Activated CD4-positive, alpha-beta T cell treated with anti-CD3 and anti-CD28 coated beads, Interleukin-2, amount 50 U/mL, for 4 hours (primary cell): Measurements from ENCODE around the gene NES.
"Not testable (repeated sequence)": the region's sequence is repeated elsewhere in the genome, so short reads cannot be mapped to it uniquely, and the experiment has no call there.

Experiments
- DNase-seq, 2 experiments: peaks; one replicate each; pipeline ENCODE4 v3.0.0-alpha.2; 2020

NES gene

DNA sequence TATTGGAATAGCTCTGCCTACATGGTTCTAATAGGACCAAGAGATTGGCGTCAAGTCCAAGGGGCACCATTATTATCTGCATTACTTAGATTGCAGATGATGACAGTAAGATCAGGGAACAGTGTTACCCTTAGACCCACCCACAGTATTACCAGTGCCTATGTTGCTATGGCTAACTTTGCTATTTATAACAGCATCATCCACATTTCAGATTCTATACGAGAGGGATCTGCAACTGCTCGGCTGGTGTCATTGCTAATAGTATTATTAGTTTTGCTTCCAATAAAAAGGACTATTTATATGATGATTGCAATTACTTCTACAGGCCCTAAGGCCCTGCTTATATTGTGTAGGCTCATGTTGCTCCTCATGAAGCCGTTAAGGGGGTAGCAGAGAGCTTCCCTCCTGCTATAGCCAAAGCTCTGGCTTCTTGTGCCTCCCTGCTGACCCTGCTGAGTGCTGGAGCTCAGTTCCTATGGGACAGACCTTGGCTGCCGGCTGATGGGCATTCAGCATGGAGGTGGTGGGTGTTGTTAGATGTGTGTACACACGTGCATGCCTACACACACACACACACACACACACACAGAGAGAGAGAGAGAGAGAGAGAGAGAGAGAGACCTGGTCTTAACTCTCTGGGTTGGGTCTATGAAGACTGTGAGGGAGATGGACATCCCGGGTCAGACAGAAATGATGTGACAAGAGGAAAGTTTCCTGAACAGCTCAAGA lies 34.0 kb downstream of the NES start:
- DNase-seq = no peak

DNA sequence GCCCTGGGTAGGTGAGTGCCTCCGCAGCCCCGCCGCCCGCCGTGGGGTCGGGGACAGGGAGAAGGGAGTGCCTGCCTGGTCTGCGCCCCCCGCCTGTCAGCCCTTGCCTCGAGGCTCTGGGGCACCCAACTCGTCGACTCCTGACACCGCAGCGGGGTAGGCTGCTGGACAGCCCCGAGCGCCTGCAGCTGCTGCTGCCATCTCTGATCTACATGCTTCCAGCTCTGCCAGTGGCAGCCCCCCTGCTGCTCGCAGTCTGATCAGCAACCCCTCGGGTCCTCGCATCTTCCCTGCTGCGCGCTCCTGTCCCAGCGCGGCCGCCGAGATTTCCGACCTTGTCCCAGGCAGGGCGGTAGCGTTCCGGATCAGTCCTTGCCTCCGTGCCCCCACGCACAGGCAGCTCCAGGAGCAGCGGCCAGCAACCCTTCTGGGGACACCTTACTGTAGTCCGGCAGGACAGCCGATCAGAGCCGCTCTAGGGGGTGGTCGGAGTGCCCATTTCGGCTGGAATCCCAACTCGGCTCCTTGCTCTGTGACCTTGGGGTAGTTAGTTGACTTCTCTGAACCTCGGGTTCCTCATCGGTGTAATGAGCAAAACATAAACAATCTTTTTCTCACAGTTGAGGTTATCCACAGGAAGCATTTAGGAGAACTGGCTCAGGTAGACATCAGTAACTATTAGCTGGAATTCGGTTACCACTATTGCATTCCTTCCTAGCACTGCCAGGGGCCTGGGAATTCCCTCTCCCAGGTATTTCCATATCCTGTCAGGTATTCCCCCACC lies 34.8 kb downstream of the NES start:
- no peak for DNase-seq

DNA sequence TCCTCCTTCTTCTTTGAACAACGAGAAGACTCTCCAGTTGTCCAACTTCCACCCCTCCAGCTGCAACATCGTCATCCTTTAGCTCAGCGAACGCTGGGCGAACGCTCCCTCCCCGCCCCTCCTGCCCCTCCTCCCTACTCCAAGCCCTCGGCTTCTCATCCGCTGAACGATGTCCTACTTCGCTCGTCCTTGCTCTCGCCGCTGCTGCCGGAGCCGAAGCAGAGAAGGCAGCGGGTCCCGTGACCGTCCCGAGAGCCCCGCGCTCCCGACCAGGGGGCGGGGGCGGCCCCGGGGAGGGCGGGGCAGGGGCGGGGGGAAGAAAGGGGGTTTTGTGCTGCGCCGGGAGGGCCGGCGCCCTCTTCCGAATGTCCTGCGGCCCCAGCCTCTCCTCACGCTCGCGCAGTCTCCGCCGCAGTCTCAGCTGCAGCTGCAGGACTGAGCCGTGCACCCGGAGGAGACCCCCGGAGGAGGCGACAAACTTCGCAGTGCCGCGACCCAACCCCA lies 35.4 kb downstream of the NES start, which contains the start of gene BCAN:
Gene BCAN (plus strand): TSS at position 357 of the 504 bp plus-strand sequence. CDS start 3,938 bp downstream, outside the sequence.
- DNase-seq = no peak

DNA sequence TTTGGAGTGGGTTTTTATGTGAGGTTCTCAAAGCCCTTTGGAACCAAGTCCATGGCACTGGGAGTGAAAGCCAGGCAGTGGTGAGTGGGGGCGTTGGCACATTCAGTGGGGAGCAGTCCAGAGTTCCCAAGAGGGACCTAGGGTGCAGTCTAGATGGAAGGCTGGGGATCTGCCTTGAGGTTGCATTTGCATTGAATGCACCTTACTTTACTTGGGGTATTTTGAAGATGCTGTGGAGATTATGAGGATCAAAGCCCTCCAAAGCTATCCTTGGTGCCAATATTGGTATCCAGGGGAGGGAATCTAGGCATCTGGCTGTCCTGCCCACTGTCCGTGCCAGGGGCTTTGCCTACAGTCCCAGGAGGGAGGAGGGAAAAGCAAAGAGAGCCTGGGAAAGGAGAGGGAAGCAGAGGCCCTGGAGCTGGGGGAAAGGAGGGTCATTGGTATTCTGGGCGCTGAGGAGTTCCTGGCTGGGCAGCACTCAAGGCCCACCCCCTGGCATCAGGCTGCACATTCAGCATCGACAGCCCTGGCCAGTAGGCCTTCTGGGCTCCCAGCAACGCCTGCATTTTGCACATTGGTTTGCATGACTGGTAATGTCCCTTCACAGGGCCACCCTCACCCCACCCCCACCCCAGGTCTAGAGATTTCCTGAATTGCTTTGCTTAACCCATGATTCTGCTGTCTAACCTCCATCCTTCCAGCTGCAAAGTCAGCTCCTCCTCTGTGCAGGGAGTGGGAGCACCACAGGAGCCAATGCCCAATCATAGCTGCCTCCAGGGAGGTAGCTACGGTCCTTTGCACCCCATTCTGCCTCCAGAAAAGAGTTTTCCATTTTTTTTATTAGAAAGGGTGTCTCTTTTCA lies 36.1 kb downstream of the NES start:
- no peak for DNase-seq

DNA sequence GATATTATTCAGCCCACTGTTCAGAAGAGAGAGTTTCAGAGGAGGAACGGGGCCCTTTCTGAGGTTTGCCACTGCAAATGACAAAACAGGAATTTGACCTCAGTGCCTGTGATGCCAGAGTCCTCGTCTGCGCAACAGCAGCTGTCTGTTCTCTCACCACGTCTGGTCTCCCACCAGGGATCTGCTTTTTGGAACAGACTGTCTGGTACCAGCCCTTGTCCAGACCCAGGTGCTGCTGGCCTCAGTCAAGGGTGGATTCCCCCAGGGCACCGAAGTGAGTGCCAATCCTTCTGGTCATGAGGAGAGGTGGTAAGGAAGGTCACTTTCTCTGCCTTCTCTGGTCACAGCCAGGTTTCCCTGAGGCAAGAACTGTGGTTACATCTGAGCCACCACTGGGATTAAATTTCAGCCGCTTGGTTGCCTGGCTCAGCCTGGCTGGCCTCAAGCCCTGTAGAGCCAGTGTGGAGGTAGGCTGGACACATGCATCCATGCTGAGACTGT lies 37.6 kb downstream of the NES start:
- DNase-seq = no peak

DNA sequence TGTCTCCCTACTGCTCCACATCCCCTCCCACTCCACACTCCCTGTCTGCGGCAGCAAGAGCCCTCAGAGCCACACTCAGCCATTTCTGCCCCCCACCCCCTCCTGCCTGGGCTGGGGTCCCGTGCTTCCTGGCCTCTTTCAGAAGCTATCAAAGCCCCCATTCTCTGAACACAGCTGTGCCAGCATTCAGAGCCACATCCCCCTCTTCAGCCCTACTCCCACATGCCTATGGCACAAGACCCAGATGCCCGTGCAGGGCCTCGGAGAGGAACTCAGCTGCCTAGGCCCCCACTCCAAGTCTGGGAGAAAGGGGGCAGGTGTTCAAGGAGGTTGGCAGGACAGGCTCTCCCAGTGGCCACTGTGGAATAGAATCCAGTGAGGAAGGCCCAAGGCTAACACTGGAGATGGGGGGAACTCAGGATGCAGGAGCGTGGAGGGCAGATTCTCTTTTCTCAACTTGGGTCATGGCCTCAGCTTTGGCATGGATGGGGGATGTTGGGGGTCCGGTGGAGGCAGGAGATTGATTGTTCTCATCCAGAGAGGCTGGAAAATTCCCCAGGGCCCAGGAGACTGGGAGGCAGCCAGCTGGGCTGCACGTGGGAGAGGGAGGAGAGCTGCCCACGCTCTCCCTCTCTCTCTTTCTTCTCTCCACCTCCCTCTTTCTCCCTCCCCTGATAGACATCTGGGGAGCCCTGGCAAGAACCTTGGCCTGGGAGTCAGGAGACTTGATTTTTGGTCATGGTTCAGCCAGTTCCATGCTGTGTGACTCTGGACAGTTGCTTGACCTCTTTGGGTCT lies 38.8 kb downstream of the NES start:
- no peak for DNase-seq

DNA sequence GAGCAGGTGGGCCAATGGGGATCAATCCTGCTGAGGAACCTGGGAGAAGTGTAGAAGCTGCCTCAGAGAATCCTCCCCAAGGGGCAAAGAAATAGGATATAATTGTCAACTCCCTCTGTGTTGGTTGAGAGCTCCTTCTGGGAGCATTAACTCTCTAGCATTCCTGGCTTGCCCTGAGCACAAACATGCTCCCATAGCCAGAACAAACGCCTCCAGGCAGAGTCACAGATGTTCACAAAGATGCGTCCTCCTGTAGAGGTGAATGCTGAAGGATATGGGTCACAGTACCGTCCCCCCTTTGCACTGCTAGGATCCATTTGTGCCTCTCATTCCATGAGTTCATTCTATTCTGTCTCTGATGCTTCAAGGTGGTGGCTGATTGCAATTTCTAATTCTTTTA lies 44.9 kb downstream of the NES start:
- DNase-seq = no peak

DNA sequence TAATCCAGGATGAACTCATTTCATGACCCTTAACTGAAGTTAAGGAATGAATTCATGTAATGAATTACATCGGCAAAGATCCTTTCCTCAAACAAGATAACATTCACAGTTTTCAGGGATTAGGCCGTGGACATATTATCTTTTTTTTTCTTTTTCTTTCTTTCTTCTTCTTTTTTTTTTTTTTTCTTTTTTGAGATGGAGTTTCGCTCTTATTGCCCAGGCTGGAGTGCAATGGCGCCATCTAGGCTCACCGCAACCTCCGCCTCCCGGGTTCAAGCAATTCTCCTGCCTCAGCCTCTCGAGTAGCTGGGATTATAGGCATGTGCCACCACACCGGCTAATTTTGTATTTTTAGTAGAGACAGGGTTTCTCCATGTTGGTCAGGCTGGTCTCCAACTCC lies 46.1 kb downstream of the NES start:
- DNase-seq = not testable (repeated sequence)

DNA sequence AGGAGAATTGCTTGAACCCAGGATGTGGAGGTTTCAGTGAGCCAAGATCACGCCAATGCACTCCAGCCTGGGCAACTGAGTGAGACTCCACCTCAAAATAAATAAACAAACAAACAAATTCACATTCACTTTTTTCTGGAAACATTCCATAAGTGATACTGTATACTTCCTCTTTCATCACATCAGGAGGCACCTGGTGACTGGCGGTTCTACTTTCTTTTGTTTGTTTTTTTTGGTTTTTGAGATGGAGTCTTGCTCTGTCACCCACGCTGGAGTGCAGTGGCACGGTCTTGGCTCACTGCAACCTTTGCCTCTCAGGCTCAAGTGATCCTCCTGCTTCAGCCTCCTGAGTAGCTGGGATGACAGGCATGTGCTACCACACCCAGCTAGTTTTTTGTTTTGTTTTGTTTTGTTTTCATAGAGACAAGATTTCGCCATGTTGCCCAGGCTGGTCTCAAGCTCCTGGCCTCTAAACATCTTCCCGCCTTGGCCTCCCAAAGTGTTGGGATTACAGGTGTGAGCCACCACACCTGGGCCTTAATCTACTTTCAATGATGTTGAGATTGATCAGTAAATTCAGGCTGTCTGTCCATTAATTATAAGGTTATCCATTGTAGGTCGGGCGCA lies 47.3 kb downstream of the NES start:
- no peak for DNase-seq

DNA sequence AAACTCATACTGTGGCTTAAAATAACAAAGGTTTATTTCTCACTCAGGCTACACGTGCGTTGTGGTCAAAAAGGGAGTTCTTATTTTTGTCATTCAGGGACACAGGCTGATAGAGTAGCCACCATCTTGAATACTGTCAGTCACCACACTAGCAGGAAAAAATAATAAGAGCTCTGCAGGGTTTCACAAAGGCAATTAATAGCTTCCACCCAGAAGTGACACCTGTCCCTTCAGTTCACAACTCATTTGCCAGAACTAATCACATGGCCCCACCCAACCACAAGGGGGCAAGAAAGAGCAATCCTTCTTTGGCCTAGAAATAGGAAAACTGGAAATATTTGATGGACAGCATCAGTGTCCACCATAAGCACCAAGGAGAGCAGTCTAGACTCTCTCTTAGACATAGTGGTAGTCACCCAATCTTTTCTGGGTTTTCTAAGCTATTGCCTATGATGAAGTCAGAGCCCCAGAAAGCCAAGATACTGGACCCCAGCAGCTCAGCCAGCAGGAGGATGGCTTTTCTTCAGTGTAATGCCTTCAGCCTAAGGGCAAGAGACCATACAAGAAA lies 49.8 kb downstream of the NES start:
- DNase-seq = peak in 1 of 2 experiments; percentile 21

DNA sequence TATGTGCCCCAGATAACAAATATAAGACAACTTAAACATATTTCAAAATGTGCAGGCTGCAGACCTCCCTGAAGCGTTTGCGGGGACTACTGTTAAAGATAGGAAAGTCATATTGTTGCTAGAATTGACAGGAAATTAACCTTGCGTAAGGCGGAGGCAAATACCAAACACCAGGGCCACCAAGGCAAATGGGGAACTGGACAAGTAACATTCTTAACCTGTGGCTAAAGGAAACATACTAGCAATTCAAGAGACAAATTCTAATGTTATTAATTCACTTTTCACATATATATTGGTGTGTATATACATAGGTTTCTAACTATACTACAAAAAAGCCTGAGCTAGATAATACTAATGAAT lies 51.1 kb downstream of the NES start:
- DNase-seq = no peak

DNA sequence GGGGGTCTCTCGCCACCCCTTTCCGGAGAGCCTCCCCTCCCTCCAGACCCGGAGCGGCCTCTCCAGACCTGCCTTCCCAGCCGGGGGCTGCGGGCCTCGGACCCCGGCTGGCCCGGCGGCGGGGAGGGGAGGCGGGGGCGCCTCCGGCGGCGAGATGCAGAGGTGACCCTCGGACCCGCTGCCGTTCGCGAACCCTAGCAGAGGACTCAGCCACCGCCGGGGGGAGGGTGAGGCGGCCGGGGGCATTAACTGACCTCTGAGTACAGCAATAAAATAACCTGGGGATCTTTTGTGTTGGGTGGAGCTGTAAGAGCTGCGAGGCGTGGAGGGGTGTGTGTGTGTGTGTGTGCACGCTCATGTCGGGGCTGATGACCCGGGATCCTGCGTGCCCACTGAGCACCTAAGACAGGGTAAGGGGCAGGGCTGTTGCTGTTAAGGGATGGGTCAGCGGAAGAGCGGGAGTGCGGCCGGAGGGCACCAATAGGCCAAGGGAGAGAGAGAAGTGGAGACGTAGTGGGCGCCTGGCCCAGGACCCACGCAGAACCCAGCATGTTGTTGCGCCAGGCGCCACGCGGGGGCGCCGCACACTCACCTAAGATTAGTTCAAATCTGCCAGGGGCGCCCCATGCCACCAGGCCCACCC lies 51.6 kb downstream of the NES start:
- DNase-seq = peak; percentile 64 to 66

DNA sequence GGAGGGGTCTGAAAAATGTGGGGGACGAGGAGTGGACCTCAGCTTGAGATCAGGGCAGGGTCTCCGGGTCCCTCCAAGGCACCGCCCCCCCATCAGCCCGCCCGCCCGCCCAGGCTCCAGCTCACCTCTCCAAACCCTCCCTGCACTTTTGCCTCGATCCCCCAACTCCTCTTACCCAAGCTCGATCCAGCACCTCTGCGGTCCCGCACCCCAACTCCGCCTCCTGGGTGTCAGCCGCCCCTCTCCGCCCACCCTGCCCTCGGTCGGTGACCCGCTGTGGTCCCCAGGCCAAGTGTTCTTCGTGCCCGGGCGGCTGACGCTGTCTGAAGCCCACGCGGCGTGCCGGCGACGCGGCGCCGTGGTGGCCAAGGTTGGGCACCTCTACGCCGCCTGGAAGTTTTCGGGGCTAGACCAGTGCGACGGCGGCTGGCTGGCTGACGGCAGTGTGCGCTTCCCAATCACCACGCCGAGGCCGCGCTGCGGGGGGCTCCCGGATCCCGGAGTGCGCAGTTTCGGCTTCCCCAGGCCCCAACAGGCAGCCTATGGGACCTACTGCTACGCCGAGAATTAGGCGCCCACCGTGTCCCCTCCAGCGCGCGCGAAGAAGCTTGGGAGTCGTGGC lies 52.3 kb downstream of the NES start:
- DNase-seq = no peak

DNA sequence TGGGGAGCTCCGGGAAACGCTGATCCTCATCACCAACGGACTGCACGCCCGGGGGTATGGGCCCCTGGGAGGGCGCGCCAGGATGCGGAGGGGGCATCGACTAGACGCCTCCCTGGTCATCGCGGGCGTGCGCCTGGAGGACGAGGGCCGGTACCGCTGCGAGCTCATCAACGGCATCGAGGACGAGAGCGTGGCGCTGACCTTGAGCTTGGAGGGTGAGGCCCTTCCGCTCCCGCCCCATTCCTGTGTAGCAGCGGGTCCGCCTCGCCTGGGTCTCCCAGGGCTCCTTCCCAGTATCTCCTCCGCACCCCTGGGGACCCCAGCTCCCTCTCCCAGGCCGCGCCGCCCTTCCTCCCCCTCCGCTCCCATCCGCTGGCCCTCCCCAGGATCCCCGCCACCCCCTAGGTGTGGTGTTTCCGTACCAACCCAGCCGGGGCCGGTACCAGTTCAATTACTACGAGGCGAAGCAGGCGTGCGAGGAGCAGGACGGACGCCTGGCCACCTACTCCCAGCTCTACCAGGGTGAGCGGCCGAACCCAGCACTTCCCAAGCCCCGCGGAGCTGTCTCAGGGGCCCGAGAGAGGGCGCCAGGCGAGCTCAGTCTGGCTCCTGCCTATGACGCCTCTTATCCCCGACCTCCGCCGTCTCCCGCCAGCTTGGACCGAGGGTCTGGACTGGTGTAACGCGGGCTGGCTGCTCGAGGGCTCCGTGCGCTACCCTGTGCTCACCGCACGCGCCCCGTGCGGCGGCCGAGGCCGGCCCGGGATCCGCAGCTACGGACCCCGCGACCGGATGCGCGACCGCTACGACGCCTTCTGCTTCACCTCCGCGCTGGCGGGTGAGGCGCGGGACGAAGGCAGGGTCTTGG lies 53.0 kb downstream of the NES start:
- peak in 1 of 2 experiments; percentile 21 for DNase-seq

DNA sequence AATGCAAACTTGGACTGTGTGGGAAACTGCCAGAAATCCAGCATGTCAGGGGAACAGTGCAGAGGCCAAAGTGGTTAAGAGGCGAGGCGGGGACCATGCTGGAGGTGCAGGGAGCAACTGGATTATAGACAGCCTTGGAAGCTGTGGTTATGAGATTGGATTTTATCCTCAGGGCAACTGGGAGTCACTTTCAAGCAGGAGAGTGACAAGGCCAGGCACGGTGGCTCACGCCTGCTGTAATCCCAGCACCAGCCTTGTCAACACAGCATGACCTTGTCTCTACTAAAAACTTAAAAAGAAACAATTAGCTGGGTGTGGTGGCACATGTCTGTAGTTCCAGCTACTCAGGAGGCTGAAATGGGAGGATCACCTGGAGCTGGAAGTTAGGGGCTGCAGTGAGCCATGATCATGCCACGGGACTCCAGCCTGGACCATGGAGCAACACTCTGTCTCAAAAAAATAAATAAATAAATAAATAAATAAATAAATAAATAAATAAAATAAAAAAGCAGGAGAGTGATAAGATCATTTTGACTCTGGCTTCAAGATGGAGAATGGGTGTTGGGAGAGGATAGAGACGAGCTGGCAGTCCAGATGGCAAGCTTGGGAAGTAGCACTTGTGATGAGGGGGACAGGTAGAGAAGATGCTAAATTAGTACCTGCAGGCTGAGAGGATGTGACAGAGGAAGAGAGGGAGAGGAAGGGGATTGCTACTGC lies 54.5 kb downstream of the NES start:
- no peak for DNase-seq

DNA sequence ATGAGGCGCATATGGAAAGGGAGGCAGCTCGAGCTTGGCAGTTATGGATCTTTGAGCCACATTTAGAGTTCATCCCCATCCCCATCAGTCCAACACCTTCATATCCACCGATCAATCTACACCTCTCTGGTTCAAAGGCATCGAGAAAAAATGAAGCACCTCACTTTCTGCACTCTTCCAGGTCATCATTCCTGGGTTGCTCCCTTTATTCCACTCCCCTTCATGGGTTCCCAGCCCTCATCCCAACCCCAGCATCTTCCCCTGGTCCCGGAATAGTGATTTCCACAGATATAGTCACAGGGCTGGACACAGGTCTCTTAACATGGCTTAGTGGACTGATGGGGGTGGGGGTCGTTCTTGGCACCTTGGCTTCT lies 57.6 kb downstream of the NES start:
- no peak for DNase-seq

DNA sequence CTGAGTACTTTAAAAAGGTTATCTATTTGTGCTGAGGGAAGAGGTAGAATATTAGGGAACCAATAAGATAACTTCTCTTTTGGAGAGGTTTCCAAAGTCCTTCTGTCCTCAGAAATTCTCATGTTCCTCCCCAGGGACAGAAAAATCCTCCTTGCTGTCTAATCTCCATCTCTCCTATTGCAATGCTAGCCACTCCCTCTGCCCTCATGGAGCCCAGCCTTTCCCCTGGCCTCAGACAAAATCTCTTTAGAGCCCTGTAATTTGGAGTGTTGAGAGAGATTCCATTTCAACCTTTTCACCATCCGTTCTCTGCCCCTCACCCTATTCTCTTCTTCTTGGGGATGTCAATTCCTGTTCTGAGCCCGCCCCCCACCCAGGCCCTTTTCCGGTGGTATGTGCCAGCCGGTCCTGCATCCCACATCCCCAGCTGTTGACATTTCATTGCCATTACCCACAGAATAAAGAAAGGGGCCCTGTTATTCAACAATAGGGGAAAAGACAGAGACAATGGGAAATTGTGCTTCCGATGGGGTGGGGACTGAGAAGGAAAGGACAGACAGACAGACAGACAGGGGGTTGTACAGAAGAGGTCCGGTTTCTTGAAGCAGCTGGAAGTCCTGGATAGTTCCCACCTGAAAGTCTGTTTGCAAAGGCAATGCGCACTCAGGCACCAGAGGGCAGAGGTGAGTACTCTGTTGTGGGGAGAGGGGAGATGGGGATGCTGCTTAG lies 58.2 kb downstream of the NES start, which contains the start of gene HAPLN2:
Gene HAPLN2 (plus strand): TSS at position 563 of the 729 bp plus-strand sequence. CDS start 4,076 bp downstream, outside the sequence.
- no peak for DNase-seq
